ENCODE results near the gene SORL1.

GRCh38 chr11:121536126-121536525 is 84.0 kb downstream of the SORL1 start:
- TF ChIP-seq CTCF (conservative IDR thresholded peaks at IDR 0.05; ENCODE audit: low read length): peak; percentile 61
- no peak for TF ChIP-seq EZH2phosphoT487 (IDR thresholded peaks at IDR 0.05; ENCODE audit: borderline replicate concordance, low read depth, low read length)

Data from OCI-LY7 (cell line).